ENCODE data around the gene WFS1.

WFS1 gene

GRCh38 chr4:6232836-6233785 is 36.5 kb upstream of the WFS1 start:
- DNase-seq (ENCODE audit: extremely low read depth, insufficient read length): no peak
- no peak for TF ChIP-seq CTCF (IDR thresholded peaks at IDR 0.05; ENCODE audit: insufficient read depth, low read length, poor library complexity, severe bottlenecking)
- no peak overlapping the region for H3K4me3 ChIP-seq (replicated peaks; ENCODE audit: low read depth, low read length)
- no peaks in the 10 kb centered on the region for H3K36me3 ChIP-seq (ENCODE audit: control insufficient read depth, insufficient read depth, low read length)
- H3K27me3 ChIP-seq (replicated peaks; ENCODE audit: control insufficient read depth, insufficient read depth, low read length): peaks cover 3% of the 10 kb centered on the region

- Histone ChIP-seq H3K27me3 (replicated peaks; ENCODE audit: control insufficient read depth, insufficient read depth, low read length) (peaks cover 3% of the 10 kb centered on the region), H3K4me3 (replicated peaks; ENCODE audit: low read depth, low read length) (no peak overlapping the region), H3K36me3 (ENCODE audit: control insufficient read depth, insufficient read depth, low read length) (no peaks in the 10 kb centered on the region)
- TF ChIP-seq CTCF (IDR thresholded peaks at IDR 0.05; ENCODE audit: insufficient read depth, low read length, poor library complexity, severe bottlenecking): no peak
- no peak for DNase-seq (ENCODE audit: extremely low read depth, insufficient read length)
Observed at GRCh38 chr4:6233929-6234328, 35.7 kb upstream of the WFS1 start.

- H3K36me3 ChIP-seq (ENCODE audit: control insufficient read depth, insufficient read depth, low read length): no peaks in the 10 kb centered on the region
- no peak for DNase-seq (ENCODE audit: extremely low read depth, insufficient read length)
- no peak for TF ChIP-seq CTCF (IDR thresholded peaks at IDR 0.05; ENCODE audit: insufficient read depth, low read length, poor library complexity, severe bottlenecking)
- H3K27me3 ChIP-seq (replicated peaks; ENCODE audit: control insufficient read depth, insufficient read depth, low read length): peaks cover 3% of the 10 kb centered on the region; the same call in 1 of the 2 replicates
- H3K4me3 ChIP-seq (replicated peaks; ENCODE audit: low read depth, low read length): no peak overlapping the region
Observed at GRCh38 chr4:6235012-6235411, 34.6 kb upstream of the WFS1 start.

GRCh38 chr4:6235901-6236640 is 33.6 kb upstream of the WFS1 start:
- Histone ChIP-seq H3K27me3 (replicated peaks; ENCODE audit: control insufficient read depth, insufficient read depth, low read length) (peaks cover 3% of the 10 kb centered on the region; the same call in 1 of the 2 replicates), H3K4me3 (replicated peaks; ENCODE audit: low read depth, low read length) (no peak overlapping the region), H3K36me3 (ENCODE audit: control insufficient read depth, insufficient read depth, low read length) (no peaks in the 10 kb centered on the region)
- no peak for TF ChIP-seq CTCF (IDR thresholded peaks at IDR 0.05; ENCODE audit: insufficient read depth, low read length, poor library complexity, severe bottlenecking)
- DNase-seq (ENCODE audit: extremely low read depth, insufficient read length): no peak

- Histone ChIP-seq H3K27me3 (replicated peaks; ENCODE audit: control insufficient read depth, insufficient read depth, low read length) (peaks cover 3% of the 10 kb centered on the region; the same call in 1 of the 2 replicates), H3K36me3 (ENCODE audit: control insufficient read depth, insufficient read depth, low read length) (no peaks in the 10 kb centered on the region)
- no peak for TF ChIP-seq CTCF (IDR thresholded peaks at IDR 0.05; ENCODE audit: insufficient read depth, low read length, poor library complexity, severe bottlenecking)
Observed at GRCh38 chr4:6236816-6237390, 32.7 kb upstream of the WFS1 start.

More at GRCh38 chr4:6236816-6237390, 32.7 kb upstream of the WFS1 start:
- no peak overlapping the region for H3K4me3 ChIP-seq (replicated peaks; ENCODE audit: low read depth, low read length)
- no peak for DNase-seq (ENCODE audit: extremely low read depth, insufficient read length)
